ENCODE data around the gene NKX6-2. TPM values are rescaled to one million over a fixed set of nuclear protein-coding genes. Genes with fewer than 3 reads are reported as not detected.

Gene NKX6-2
- total RNA-seq, 2 donors from 2014 or later, result 5.0 TPM; not detected in 1

DNA sequence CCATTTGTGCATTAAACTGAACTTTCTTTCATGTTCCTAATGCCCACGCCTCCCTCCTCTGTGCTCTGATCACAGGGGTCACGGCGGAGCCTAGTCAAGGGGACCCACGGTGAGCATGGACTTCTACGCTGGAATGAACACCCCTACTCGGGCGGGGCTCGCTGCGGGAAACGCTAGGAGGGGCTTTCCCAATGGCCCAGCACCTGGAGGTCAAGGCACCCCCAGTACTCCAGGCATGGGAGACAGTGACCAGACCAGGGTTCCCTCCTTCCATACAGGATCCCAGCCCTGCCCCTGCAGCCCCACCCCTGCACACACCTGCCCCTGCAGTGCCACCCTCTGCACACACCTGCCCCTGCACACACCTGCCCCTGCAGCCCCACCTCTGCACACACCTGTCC is 27.1 kb upstream of the NKX6-2 start:
- H3K27ac ChIP-seq, result no peak overlapping the region
- TF ChIP-seq POLR2AphosphoS5 (IDR thresholded peaks at IDR 0.05) (no peak), POLR2A (IDR thresholded peaks at IDR 0.05) (no peak)
- TF ChIP-seq, protein P1, sequence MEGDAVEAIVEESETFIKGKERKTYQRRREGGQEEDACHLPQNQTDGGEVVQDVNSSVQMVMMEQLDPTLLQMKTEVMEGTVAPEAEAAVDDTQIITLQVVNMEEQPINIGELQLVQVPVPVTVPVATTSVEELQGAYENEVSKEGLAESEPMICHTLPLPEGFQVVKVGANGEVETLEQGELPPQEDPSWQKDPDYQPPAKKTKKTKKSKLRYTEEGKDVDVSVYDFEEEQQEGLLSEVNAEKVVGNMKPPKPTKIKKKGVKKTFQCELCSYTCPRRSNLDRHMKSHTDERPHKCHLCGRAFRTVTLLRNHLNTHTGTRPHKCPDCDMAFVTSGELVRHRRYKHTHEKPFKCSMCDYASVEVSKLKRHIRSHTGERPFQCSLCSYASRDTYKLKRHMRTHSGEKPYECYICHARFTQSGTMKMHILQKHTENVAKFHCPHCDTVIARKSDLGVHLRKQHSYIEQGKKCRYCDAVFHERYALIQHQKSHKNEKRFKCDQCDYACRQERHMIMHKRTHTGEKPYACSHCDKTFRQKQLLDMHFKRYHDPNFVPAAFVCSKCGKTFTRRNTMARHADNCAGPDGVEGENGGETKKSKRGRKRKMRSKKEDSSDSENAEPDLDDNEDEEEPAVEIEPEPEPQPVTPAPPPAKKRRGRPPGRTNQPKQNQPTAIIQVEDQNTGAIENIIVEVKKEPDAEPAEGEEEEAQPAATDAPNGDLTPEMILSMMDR (IDR thresholded peaks at IDR 0.05), result no peak
- 83% methylated on average over 10 of the region's 10 CpGs for WGBS
- intact Hi-C loops (cut with DNase I), result no loop called here
- DNase-seq (ENCODE audit: low spot score), result no peak
- no peaks in the 10 kb centered on the region for H3K36me3 ChIP-seq
- H3K4me1 ChIP-seq (replicated peaks), result no peaks in the 10 kb centered on the region
- peaks cover 9% of the 10 kb centered on the region for H3K27me3 ChIP-seq (replicated peaks; ENCODE audit: insufficient read depth)
- no peaks in the 10 kb centered on the region for H3K9me3 ChIP-seq
- no peak overlapping the region for H3K4me3 ChIP-seq

DNA sequence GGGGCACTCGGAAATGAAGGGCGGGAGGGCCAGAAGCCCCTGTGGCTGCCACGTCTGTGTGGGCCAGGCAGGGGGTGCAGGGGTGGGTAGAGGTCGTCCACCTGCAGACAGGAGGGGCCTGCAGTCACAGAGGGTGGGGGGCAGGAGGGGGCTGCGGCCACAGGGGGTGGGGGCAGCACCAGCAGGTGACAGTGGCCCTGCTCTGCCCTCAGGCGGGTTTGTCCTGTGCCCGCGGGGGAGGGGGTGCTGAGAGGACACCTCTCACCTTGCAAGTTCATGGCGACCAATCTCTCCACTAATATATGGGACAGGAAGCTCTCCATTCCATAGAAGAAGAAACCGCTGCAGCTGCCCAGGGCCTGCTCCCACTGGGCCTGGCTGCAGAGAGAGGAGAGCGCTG is 26.6 kb upstream of the NKX6-2 start:
- intact Hi-C loops (cut with DNase I), result no loop called here
- Histone ChIP-seq H3K9me3 (no peaks in the 10 kb centered on the region), H3K27ac (no peak overlapping the region), H3K4me1 (replicated peaks) (no peaks in the 10 kb centered on the region), H3K4me3 (no peak overlapping the region), H3K36me3 (no peaks in the 10 kb centered on the region), H3K27me3 (replicated peaks; ENCODE audit: insufficient read depth) (peaks cover 5% of the 10 kb centered on the region)
- WGBS, result 71% methylated on average over 7 of the region's 11 CpGs
- DNase-seq (ENCODE audit: low spot score), result no peak
- TF ChIP-seq, protein P1 (IDR thresholded peaks at IDR 0.05), result no peak
- TF ChIP-seq POLR2A (IDR thresholded peaks at IDR 0.05) (no peak), POLR2AphosphoS5 (IDR thresholded peaks at IDR 0.05) (no peak)

DNA sequence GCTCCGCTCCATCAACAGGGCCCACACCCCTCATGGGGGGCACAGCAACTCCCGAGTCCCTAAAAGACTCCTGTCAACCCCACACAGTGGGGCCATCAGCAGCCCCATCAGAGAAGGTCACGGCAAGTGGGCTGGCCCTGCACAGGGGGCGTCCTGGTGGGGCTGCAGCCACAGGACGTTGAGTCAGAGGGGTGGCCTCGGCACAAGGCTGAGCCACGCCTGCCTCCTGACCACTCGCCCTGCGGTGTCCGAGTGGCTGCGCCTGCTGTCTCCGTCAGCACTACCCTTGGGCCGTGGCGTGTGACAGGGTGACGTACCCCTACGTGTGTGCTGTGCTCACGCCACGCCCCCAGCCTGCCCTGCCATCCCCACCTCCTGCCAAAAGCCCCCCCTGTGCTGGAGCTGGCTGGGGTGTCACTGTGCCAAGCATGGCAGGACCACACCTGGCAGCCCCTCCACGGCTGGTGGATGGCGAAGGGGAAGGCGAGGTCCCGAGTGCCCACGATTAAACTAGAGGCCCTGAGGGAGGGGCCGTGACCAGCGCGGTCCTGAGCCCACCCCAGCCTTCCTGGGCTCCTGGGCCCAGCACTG is 26.0 kb upstream of the NKX6-2 start:
- Histone ChIP-seq H3K4me1 (replicated peaks) (no peaks in the 10 kb centered on the region), H3K27ac (no peak overlapping the region), H3K36me3 (no peaks in the 10 kb centered on the region), H3K27me3 (replicated peaks; ENCODE audit: insufficient read depth) (peaks cover 5% of the 10 kb centered on the region), H3K4me3 (no peak overlapping the region), H3K9me3 (no peaks in the 10 kb centered on the region)
- no peak for DNase-seq (ENCODE audit: low spot score)
- TF ChIP-seq POLR2A (IDR thresholded peaks at IDR 0.05) (no peak), POLR2AphosphoS5 (IDR thresholded peaks at IDR 0.05) (no peak)
- TF ChIP-seq, protein P1 (IDR thresholded peaks at IDR 0.05), result no peak
- intact Hi-C loops (cut with DNase I), result no loop called here
- WGBS, result 92% methylated on average over 24 of the region's 26 CpGs

DNA sequence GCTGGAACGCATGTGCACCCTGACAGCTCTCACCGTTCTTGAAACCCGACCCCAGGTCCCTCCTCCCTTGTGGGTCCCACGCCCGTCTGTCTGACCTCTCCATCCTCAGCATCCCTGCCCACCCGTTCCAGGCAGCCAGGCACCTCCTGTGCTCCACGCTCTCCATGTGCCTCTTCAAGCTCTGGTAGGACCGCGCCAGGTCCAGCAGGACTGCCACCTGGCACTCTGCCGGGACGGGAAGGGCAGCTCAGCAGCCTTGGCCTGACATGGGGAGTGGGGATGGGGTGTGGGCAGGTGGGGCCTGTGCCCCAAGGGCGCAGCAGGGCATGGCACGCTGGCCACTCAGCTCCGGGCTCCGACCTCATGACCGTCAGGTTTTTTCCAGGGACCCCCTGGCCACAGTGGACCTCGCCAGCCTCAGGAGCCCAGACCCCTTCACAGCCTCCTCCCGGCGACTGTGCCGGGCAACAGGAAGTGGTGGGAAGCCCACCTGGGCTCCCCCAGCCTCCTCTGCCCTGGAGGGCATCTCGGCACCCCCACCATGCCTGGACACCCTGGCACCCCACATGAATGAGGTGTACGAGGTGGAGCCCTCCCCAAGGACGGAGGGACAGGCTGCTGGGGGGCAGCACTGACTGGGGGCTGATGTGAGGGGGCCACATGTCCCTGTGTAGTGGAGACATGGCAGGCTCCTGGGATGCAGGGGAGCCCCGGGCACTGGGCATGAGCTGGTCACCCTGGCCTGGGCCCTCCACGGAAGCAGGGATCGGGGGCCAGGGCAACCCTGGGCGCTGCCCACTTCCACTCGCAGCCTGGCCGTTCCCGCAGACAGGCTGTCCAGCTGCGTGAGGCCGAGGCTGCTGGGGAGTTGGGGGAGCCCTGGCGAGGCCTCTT is 25.1 kb upstream of the NKX6-2 start:
- DNase-seq (ENCODE audit: low spot score), result no peak
- WGBS, result 67% methylated on average over 33 of the region's 33 CpGs
- no peaks in the 10 kb centered on the region for H3K36me3 ChIP-seq
- H3K27me3 ChIP-seq (replicated peaks; ENCODE audit: insufficient read depth), result peaks cover 5% of the 10 kb centered on the region
- H3K9me3 ChIP-seq, result no peaks in the 10 kb centered on the region
- no peak overlapping the region for H3K27ac ChIP-seq
- intact Hi-C loops (cut with DNase I), result no loop called here
- no peaks in the 10 kb centered on the region for H3K4me1 ChIP-seq (replicated peaks)
- TF ChIP-seq, protein P1 (IDR thresholded peaks at IDR 0.05), result no peak
- TF ChIP-seq POLR2AphosphoS5 (IDR thresholded peaks at IDR 0.05), result no peak
- TF ChIP-seq POLR2A (IDR thresholded peaks at IDR 0.05), result no peak
- H3K4me3 ChIP-seq, result no peak overlapping the region
